IMR-90 (cell line): ENCODE results near the gene MRPS33.

Source experiments
- FOS ChIP-seq: fragments of 150-350 bp; IDR thresholded peaks from 2 replicates; pipeline ENCODE4 v1.6.1; 2016; ENCODE audit warnings: low read depth, low read length
- POLR2A ChIP-seq: IDR thresholded peaks from 2 replicates; pipeline ENCODE4 v1.6.1; 2012; ENCODE audit warnings: mild to moderate bottlenecking, low read depth, low read length
- TF ChIP-seq, protein P1 (sequence below): conservative IDR thresholded peaks from 2 replicates; pipeline ENCODE4 v1.5.1; 2012; ENCODE audit warnings: mild to moderate bottlenecking, low read depth, low read length, improper control_type of control experiment

DNA sequence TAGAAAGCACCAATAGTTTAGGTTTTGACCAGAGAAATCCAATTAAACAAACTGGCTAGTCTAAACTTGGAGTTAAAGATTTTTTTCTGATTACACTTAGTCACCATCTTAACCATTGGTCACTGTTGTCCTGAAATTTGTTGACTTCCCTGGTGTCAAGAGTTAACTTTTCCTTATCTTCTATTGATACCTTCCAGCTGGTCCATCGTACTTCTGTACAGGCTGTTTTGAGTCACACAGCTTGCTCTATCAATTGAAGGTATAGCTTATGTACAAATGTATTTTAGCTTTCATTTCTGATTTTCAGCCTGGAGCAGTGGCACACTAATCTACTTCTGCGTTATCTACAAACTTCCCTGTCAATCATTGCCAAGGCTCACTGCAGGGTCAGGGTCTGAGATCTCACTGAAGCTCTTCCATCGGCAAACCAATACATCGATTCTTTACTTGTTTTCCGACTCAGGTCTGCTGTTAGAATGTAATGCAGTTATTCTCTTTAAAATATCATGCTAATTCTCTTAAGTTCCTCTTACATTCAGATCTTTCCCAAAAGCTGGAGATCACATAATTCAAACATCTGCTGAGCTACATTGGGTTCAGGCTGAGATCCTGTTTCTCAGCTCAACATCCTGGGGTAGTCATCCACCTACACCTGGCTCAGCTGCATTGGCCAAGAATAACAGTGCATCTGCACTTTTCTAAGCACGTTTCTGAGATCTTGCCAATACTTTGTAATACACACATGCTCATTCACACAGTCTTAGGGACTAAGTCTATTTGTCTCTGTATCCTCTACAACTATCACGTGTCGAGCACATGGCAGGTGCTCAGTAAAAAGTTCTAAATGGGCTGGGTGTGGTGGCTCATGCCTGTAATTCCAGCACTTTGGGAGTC, 11.3 kb downstream of the MRPS33 start:
- TF ChIP-seq, protein P1, sequence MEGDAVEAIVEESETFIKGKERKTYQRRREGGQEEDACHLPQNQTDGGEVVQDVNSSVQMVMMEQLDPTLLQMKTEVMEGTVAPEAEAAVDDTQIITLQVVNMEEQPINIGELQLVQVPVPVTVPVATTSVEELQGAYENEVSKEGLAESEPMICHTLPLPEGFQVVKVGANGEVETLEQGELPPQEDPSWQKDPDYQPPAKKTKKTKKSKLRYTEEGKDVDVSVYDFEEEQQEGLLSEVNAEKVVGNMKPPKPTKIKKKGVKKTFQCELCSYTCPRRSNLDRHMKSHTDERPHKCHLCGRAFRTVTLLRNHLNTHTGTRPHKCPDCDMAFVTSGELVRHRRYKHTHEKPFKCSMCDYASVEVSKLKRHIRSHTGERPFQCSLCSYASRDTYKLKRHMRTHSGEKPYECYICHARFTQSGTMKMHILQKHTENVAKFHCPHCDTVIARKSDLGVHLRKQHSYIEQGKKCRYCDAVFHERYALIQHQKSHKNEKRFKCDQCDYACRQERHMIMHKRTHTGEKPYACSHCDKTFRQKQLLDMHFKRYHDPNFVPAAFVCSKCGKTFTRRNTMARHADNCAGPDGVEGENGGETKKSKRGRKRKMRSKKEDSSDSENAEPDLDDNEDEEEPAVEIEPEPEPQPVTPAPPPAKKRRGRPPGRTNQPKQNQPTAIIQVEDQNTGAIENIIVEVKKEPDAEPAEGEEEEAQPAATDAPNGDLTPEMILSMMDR, result no peak
- no peak for TF ChIP-seq FOS
- no peak for TF ChIP-seq POLR2A
